SK-N-DZ (cell line): ENCODE data around the gene CALCOCO2.

Source experiments
- DNase-seq: peaks from one replicate; pipeline ENCODE4 v3.0.0-alpha.2; 2015; ENCODE audit warnings: low spot score

Gene CALCOCO2

GRCh38 chr17:48873209-48873608 is 42.4 kb downstream of the CALCOCO2 start:
- no peak for DNase-seq

GRCh38 chr17:48873696-48874443 is 43.0 kb downstream of the CALCOCO2 start:
- no peak for DNase-seq

GRCh38 chr17:48878920-48879898 is 48.4 kb downstream of the CALCOCO2 start:
- DNase-seq: peak; percentile 79

- DNase-seq: no peak
Observed at GRCh38 chr17:48882272-48882671, 51.4 kb downstream of the CALCOCO2 start.

- DNase-seq: no peak
Observed at GRCh38 chr17:48883171-48883570, 52.3 kb downstream of the CALCOCO2 start.

GRCh38 chr17:48890086-48890485 is 59.3 kb downstream of the CALCOCO2 start:
- DNase-seq: no peak

- DNase-seq: no peak
Observed at GRCh38 chr17:48892940-48893645, 62.3 kb downstream of the CALCOCO2 start.

- DNase-seq: no peak
Observed at GRCh38 chr17:48893646-48894508, 63.0 kb downstream of the CALCOCO2 start.

- no peak for DNase-seq
Observed at GRCh38 chr17:48894886-48895285, 64.1 kb downstream of the CALCOCO2 start.

- DNase-seq: no peak
Observed at GRCh38 chr17:48901241-48901640, 70.4 kb downstream of the CALCOCO2 start.

GRCh38 chr17:48903401-48903800 is 72.6 kb downstream of the CALCOCO2 start:
- no peak for DNase-seq

- no peak for DNase-seq
Observed at GRCh38 chr17:48904428-48904827, 73.6 kb downstream of the CALCOCO2 start.

- no peak for DNase-seq
Observed at GRCh38 chr17:48905987-48906515, 75.2 kb downstream of the CALCOCO2 start.

GRCh38 chr17:48907713-48908046 is 76.8 kb downstream of the CALCOCO2 start:
- no peak for DNase-seq

- DNase-seq: peak; percentile 94
Observed at GRCh38 chr17:48908047-48908843, 77.4 kb downstream of the CALCOCO2 start, which contains the start of gene UBE2Z. Gene UBE2Z, plus strand, starts transcription at chr17:48908407. Its CDS starts 97 bp downstream, at chr17:48908504.

- peak; percentile 86 for DNase-seq
Observed at GRCh38 chr17:48908853-48909394, 78.1 kb downstream of the CALCOCO2 start.

GRCh38 chr17:48909783-48910182 is 78.9 kb downstream of the CALCOCO2 start:
- no peak for DNase-seq

GRCh38 chr17:48910370-48910769 is 79.5 kb downstream of the CALCOCO2 start:
- DNase-seq: no peak

GRCh38 chr17:48912476-48912875 is 81.6 kb downstream of the CALCOCO2 start:
- DNase-seq: no peak
